OCI-M2 (cell line): Measurements from ENCODE around the gene DEPDC5.

Experiments used
- DNase-seq: peaks from one replicate; lab custom pipeline; 2025; ENCODE audit not compliant: unreplicated experiment; lab: John Stamatoyannopoulos, UW

The DEPDC5 gene

DNA sequence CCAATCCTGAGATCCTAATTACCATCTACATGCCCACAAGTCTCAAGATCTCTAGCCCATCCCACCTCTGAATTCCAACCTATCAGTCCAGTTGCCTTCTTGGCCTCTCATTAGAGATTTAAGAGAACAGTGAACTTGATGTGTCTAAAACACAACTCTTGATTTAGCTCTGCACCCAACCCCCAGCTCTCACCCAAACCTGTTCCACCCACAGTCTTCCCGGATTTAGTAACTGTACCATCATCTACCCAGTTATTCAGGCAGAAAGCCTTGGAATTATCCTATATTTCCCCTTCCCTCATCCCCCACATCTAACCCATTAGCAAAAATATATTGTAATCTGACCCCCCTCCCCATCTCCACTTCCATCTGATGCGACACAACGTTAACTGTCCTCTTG, 166.5 kb downstream of the DEPDC5 start:
- DNase-seq = no peak

DNA sequence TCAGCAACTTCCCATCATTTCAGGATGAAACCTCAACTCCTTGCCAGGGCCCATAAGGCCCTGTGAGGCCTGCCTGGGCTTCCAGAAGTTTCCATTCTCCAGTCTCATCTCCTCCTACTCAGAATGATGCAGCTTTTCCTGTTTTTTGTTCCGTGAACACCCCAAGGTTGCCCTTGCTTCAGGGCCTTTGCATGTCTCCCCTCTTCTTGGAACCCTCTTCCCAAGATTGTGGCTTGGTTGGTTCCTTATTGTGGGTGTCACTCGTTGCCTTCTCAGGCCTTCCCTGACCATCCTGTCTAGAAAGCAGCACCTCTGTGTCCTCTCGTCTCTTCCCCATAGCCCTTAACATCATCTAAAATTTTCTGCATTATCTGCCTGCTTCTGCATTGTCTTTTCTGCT, 167.3 kb downstream of the DEPDC5 start:
- no peak for DNase-seq

DNA sequence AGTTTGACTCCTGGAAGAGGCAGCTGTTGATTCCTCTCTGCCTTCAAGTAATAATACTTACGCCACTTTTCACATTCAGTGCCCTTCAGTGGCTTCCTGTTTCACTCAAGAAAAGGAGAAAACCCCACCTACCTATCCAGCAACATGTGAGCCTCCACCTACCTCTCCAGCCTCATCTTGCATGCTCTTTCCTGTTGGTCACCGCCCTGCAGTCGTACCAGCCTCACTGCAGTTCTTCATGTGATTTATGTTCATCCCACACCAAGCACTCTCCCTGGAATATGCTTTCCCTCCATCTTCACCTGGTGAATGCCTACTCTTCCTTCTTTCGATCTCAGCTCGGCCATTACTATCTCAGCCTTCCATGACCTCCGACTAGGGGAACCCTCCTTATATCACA, 168.7 kb downstream of the DEPDC5 start:
- no peak for DNase-seq

DNA sequence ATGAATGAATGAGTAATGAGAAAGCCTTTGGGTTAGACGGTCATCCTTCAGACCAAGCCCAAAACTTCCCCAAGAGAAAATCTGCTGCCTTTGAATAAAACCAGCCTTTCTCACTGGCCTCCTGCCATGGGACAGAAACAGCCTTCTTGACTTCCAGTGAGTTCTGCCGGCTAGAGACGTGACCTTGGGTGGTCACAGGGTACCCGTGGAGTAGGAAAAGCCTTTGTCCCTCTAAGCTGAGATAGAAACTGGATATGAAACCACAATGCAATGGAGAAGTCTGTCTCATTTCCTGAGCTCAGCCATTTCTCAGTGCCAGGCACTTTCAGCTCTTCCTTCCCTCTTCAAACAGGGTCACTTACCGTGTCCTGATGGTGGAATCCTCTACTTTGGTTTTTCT, 169.3 kb downstream of the DEPDC5 start:
- no peak for DNase-seq

DNA sequence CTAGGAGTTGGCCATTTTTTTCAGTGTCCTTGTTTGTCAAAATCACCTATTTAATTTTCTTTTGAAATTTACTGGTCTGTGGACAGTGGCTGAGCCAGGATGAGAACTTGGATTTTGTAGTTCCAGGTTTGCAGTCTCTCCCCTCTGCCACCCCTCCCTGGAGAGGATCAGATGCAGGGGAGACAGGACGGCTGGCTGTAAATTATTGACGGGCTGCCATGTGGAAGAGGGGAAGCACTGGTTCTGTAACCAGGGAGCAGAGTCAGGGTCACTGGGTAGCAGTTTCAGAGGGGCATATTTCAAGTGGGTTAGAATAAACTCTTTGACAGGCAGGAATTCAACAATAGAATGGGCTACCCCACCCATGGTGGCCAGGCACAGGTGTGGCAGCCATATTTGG, 169.9 kb downstream of the DEPDC5 start:
- DNase-seq = no peak

DNA sequence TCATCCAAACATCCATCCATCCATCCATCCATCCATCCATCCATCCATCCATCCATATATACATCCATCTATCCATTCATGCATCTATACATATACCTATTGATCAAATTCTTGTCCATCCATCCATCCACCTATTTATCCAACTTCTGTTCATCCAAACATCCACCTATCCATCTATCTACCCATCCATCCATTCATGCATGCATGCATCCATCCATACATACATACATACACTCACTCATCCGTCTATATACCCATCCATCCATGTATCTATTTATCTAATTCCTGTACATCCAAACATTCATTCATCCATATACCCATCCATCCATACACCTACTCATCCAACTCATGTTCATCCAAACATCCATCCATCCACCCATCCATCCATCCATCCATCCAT, 171.2 kb downstream of the DEPDC5 start:
- no peak for DNase-seq

DNA sequence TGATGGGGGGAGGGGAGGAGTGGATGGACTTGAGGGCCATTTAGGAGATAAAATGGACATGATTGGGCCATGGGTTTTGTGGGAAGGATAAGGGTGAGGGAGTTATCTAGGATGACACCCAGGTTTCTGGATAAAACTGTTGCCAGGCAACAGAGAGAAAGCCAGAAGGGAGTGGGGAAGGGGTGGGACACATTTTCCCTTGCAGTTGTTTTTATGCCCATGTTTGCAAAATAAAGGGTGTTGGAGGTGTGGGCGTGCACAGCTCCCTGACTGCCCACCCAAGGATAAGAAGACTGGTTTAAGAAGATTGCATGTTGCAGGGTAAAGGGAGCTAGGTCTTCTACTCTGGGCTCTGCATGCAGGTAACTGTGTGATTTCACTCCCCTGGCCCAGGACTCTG, 172.2 kb downstream of the DEPDC5 start:
- no peak for DNase-seq

DNA sequence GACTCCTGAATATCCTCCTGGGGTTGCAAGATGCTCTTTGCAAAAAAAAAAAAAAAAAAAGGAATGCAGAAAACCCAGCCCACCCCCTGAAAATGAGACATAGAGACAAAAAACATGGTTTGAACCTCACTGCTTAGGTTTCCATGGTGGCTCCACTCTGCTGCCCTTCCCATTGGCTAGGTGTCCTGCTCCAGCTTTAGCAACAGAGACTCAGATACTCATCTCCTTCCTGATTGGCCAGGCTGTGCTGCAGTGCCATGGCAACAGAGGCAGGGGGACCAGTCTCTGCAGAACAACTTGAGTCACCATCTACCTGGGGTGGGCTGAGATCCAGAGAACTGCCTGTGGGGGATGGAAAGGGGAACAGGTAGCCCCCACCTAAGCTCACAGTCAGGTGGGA, 173.2 kb downstream of the DEPDC5 start:
- no peak for DNase-seq

DNA sequence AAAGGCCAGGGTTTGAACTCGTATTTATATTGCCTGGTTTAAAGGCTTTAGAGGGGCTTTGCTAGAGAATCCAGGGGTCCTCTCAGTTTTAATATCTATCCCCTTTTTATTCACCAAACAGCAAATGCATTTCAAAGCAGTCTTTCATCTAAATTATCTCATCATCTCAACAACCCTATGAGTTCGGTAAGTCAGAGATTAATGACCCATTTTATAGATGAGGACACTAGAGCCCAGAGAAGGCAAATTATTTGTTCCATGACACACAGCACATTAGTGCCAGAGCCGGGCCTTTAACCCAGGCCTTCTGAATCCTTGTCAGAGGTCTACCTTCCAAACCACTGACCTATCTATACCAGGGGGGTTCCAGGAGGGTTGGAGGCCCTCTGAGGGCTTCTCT, 173.7 kb downstream of the DEPDC5 start:
- no peak for DNase-seq

DNA sequence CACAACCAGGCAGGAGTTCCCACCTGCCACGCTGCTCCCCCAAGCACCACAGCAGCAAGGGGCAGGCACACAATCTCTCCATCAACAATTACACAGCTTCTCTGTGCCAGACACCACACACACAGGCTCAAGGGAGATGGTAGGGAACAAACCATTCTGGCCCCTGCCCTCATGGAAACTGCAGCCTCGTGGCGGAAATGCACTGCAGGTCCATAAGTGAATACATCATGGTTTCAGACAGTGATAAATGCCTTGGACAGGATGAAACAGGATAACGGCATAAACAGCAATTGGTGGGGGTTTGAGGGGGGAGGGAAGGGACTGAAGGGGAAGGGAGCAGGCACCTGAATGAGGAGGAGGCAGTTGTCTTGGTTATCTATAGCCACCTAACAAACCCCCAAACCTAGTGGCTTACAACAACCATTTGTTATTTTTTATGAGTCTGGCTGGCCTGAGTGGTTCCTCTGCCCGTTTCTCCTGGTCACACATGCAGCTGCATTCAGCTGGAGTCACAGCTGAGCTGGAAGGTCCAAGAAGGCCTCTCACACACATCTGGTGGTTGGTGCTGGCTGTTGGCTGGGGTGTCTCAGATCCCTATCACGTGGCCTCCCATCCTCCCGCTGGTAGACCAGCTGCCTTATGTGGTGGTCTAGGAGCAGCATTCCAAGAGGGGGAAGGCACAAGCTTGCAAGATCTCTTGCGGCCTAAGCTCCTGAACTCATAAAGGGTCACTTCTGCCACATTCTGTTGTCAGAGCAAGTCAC, 175.5 kb downstream of the DEPDC5 start:
- no peak for DNase-seq

DNA sequence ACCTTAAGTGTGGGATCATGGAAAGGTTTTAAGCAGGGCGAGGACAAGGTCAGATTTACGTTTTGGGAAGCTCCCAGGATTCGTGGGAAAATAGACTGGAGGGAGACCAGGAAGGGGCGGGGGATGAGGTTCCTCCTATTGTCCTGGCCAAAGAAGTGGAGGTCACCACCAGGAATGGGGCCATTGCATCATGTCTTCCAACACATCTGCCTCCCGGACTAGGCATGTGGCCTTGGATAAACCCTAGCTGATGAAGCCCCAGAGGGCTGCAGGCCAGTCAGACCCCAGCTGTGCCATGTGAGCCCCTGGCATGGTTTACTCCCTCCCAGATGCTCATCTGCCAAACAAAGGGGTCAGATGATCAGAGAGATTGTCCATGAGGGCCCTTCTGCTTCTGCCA, 179.0 kb downstream of the DEPDC5 start:
- DNase-seq = no peak

DNA sequence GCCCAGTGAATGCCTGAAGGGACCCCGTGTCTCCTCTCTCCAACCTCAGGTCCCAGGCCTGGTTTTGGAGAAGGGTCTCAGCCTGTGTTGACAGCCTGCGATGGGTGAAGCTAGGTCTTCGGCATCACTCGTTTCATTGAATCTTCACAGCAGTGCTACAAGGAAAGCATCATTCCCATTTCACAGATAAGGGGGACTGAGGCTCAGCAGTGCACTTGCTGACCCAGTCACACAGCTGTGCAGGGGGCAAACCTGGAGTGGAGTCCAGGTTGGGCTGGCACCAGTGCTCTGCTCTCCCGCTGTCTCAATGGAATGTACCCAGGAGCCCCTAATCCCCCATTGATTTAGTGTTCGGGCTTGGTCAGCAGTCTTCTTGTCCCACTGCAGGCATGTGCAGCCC, 179.6 kb downstream of the DEPDC5 start:
- no peak for DNase-seq

DNA sequence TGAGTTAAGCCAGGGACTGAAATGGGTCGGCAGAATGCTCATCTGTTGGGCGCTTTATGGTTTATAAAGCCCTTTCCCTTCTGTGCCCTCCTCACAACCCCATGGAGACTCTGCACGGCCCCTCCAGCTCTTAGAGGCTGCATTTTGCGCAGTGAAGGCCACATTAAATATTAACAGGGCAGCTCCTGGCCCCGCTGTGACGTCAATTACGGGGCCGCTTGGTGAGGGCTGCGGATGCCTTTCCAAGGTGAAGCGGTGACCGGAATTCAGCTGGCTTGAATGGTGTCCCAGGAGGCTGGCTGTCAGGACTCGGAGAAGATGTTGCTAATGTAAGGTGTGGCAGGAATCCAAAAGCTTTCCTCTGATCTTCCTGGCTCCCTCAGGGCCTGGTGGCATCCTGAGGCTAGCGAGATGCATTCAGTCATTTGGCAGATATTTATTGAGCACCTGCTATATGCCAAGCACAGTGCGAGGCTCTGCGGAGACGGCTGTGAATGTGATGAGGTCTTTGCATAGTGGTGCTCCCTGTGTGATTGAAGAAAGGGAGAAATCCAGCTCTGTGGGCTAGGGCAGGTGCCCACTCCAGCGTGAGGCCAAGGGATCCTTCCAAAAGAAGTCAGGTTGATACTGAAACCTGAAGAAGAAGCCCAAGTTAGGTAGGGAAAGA, 180.1 kb downstream of the DEPDC5 start:
- no peak for DNase-seq

DNA sequence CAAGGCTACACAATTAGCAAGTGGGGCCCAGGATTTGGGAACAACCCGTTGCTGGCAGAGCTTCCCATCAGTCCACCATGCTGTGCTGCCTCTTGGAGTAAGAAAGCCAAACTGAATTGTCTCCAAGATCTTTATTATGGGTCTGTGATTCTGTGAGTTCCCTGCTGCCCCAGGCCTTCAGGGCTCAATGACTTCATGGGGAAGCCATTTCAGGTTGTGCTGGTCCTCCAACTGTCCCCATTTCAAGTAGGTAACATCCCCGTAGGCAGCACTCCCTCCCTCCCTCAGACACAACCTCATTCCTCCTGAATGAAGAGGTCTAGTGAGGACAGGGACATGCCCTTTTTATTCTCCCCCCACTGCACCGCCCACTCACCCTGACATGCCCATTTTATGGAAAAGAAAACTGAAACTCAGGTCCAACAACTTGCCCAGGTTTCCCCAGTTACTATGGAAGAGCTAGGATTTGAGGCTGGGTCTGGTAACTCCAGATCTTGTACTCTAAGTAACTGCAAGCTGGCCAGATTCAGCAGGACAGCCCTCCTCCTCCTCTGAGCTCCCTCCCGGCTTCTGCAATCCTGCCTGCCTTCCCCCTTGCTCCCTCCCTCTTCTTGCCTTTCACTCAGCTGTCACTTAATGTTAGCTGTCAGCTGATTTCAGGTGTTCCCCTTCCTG, 182.3 kb downstream of the DEPDC5 start:
- no peak for DNase-seq

DNA sequence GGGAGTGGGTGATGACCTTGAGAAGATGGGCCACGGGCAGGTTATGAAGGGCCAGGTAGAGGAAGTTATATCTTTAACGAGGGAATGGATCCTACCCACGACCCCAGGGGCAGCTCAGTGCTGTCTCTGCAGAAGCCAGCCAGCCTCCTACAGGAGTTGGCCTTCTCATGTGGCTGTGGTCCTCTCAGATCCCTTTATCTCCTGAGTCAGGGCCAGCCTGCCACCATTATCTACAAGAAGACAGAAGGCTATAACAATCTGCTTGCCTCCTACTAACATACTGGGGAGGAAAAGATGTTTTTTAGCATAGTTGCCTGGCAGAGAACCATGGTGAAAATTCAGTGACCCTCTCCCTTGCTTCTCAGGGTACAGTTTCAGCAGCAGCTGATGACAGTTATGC, 183.5 kb downstream of the DEPDC5 start:
- DNase-seq = peak; percentile 48

DNA sequence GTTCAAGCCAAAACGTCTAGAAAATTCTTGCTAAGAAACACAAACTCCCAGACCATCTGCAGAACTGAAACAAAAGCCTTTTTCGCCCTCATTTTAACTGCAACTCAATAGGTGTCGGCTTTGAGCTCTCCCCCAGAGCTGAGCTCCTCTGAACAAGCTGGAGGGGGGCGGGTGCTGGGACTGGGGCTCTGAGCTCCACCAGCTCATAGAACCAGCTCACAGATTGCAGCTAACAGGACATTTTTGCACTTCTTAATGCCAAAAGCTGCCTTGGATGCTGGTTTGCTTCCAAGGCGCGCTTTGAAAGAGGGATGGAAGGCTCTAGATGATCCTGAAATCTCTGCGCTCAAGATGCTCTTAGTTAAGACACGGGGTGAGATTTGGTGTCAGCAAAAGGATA, 184.5 kb downstream of the DEPDC5 start:
- DNase-seq = no peak

DNA sequence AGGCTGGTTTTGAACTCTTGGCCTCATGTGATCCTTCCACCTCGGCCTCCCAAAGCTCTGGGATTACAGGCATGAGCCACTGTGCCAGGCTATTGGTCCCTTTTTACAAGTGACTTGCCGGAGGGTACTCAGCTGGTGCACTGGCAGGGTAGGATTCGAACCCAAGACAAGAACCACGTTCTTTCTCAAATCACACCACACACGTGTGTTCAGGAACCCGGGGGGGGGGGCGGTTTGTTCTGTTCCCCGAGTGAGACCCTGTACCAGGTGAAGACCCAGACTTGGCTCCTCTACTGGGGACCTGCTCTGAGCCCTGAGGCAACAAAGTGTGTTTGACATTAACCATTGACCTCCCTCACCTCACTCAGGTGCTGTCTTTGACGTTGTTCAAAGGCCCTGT, 186.7 kb downstream of the DEPDC5 start:
- DNase-seq = no peak

DNA sequence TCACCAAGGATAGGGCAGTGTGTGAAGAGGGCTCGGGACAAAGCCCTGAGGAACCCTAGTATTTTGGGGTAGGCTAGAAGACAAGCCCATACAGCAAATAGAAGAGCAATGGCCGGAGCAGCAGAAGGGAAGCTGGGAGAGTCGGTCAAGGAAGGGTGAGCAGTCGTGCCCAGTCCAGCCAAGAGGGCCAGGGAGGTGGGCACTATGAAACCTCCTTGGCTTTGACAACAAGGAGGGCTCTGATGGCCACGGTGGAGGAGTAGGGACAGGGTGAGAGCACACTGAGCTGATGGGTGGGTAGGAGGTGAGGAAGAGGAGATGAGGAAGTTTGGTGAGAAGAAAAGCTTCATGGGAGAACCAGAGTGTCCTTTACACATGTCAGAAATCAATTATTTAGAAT, 188.3 kb downstream of the DEPDC5 start:
- DNase-seq = no peak

DNA sequence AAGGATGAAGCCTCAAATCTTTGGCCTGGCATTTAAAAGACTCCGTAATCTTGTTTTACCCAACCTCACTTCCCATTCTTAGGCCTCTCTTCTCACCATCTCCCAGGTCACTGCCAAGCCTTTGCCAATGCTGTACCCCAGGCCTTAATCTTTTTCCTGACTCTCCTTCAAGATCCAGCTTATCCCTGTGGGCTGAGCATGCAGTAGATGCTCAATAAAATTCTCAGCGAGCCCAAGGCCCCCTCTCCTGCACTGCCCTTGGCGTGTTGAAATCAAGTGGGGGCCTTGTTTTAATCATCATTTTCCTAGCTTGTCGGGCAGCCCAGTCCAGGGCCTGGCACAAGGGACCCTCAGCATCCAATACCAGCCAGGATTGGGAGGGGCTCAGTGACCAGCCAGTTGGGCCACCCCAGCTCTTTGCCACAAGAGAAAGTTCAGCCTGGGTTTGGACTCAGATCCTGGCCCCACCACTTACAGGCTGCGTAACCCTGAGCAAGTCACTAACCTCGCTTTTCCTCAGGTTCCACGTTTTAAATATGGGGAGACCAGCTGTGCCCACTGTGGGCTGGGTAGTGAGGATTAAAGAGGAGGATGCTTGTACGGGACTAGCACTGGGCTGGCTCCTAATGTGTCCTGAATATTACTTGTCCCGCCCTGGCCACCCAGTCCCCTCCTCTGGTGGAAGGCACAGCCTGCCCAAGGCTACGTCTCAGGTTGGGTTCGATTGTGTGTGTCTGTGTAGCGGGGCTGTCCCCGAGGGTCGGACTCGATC, 189.6 kb downstream of the DEPDC5 start:
- no peak for DNase-seq

DNA sequence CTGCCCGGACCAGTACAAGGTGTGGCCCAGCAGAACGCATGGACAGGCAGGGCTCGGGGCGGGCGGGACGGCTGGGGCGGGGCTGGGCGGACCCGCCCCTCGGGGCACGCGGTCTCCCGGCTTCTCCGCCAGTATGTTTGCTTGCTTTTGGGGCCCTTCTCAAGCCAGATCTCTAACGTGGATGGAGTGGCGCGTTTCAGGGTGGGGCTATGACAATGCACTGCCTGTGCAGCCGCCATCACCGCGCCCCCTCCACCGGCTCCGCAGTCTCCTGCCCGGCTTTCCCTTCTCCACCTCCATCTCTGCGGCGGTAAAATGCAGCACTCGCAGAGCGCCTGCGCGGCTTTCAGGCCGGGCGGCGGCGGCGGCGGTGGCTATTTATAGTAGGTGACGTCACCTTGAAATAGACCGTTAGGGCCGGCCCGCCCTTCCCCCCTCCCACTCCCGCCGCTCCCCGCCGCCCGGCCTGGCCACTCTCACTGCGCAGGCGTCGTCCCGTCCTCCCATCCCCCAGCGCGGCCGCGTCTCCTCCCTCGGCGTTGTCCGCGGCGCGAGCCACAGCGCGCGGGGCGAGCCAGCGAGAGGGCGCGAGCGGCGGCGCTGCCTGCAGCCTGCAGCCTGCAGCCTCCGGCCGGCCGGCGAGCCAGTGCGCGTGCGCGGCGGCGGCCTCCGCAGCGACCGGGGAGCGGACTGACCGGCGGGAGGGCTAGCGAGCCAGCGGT, 190.3 kb downstream of the DEPDC5 start, which contains the start of gene YWHAH:
YWHAH (plus strand) TSS at position 558 of the 722 bp plus-strand sequence. CDS start 199 bp downstream, outside the sequence.
- DNase-seq = peak; percentile 55
